GM19372 (cell line): Measurements from ENCODE around the gene SCAPER.
"Not testable (repeated sequence)": the region's sequence is repeated elsewhere in the genome, so short reads cannot be mapped to it uniquely, and the experiment has no call there.

ENCODE experiments used
- ATAC-seq: cut with Tn5 transposase; IDR thresholded peaks from one replicate; pipeline ENCODE4 v1.9.1; 2021; ENCODE audit warnings: mild to moderate bottlenecking, low read depth, moderate library complexity; ENCODE audit not compliant: unreplicated experiment

The SCAPER gene

GRCh38 chr15:76791511-76791910, 113.6 kb downstream of the SCAPER start:
- no peak for ATAC-seq

- ATAC-seq, result no peak
Observed at GRCh38 chr15:76787273-76787672, 117.9 kb downstream of the SCAPER start.

- ATAC-seq, result no peak
Observed at GRCh38 chr15:76776969-76777368, 128.2 kb downstream of the SCAPER start.

- ATAC-seq, result no peak
Observed at GRCh38 chr15:76776480-76776879, 128.7 kb downstream of the SCAPER start.

GRCh38 chr15:76773234-76773633, 131.9 kb downstream of the SCAPER start:
- ATAC-seq, result no peak

GRCh38 chr15:76772776-76773175, 132.4 kb downstream of the SCAPER start:
- no peak for ATAC-seq

GRCh38 chr15:76764004-76764403, 141.1 kb downstream of the SCAPER start:
- no peak for ATAC-seq

- no peak for ATAC-seq
Observed at GRCh38 chr15:76763554-76763953, 141.6 kb downstream of the SCAPER start.

- no peak for ATAC-seq
Observed at GRCh38 chr15:76756381-76756780, 148.8 kb downstream of the SCAPER start.

- ATAC-seq, result no peak
Observed at GRCh38 chr15:76753771-76754170, 151.4 kb downstream of the SCAPER start.

GRCh38 chr15:76753131-76753530, 152.0 kb downstream of the SCAPER start:
- no peak for ATAC-seq

GRCh38 chr15:76752549-76752948, 152.6 kb downstream of the SCAPER start:
- no peak for ATAC-seq

- ATAC-seq, result no peak
Observed at GRCh38 chr15:76737573-76737972, 167.6 kb downstream of the SCAPER start.

GRCh38 chr15:76732321-76732720, 172.8 kb downstream of the SCAPER start:
- not testable (repeated sequence) for ATAC-seq

GRCh38 chr15:76730262-76730661, 174.9 kb downstream of the SCAPER start:
- no peak for ATAC-seq

GRCh38 chr15:76718863-76719262, 186.3 kb downstream of the SCAPER start:
- no peak for ATAC-seq

GRCh38 chr15:76714950-76715349, 190.2 kb downstream of the SCAPER start:
- ATAC-seq, result no peak

- ATAC-seq, result no peak
Observed at GRCh38 chr15:76711351-76711827, 193.8 kb downstream of the SCAPER start.

GRCh38 chr15:76704032-76704431, 201.1 kb downstream of the SCAPER start:
- not testable (repeated sequence) for ATAC-seq

- no peak for ATAC-seq
Observed at GRCh38 chr15:76696840-76697239, 208.3 kb downstream of the SCAPER start.

- ATAC-seq, result not testable (repeated sequence)
Observed at GRCh38 chr15:76692546-76692945, 212.6 kb downstream of the SCAPER start.

- ATAC-seq, result not testable (repeated sequence)
Observed at GRCh38 chr15:76687592-76687991, 217.5 kb downstream of the SCAPER start.

GRCh38 chr15:76684002-76684401, 221.1 kb downstream of the SCAPER start:
- ATAC-seq, result no peak
